BE2C (cell line): ENCODE measurements around the gene ADAMTS14.

Source experiments
- DNase-seq: peaks from one replicate; pipeline ENCODE4 v3.0.0-alpha.2; 2020
- H3K27me3 ChIP-seq: fragments of 250-450 bp; sonication (Bioruptor Pico); 2 replicates; pipeline ENCODE4 v1.5.1; 2020; ENCODE audit warnings: mild to moderate bottlenecking
- H3K36me3 ChIP-seq: fragments of 250-450 bp; sonication (Bioruptor Pico); 2 replicates; pipeline ENCODE4 v1.5.1; 2020; ENCODE audit warnings: mild to moderate bottlenecking
- H3K4me1 ChIP-seq: fragments of 250-450 bp; sonication (Bioruptor Pico); 2 replicates; pipeline ENCODE4 v1.5.1; 2020
- H3K4me3 ChIP-seq: 2 replicates; pipeline ENCODE4 v1.5.1; 2011; ENCODE audit warnings: low read depth, low read length
- H3K9me3 ChIP-seq: fragments of 250-450 bp; sonication (Bioruptor Pico); 2 replicates; pipeline ENCODE4 v1.5.1; 2020
- TF ChIP-seq, protein P1 (sequence below): IDR thresholded peaks from 2 replicates; pipeline ENCODE4 v1.5.1; 2012; ENCODE audit warnings: mild to moderate bottlenecking, low read depth, low read length

The ADAMTS14 gene

DNA sequence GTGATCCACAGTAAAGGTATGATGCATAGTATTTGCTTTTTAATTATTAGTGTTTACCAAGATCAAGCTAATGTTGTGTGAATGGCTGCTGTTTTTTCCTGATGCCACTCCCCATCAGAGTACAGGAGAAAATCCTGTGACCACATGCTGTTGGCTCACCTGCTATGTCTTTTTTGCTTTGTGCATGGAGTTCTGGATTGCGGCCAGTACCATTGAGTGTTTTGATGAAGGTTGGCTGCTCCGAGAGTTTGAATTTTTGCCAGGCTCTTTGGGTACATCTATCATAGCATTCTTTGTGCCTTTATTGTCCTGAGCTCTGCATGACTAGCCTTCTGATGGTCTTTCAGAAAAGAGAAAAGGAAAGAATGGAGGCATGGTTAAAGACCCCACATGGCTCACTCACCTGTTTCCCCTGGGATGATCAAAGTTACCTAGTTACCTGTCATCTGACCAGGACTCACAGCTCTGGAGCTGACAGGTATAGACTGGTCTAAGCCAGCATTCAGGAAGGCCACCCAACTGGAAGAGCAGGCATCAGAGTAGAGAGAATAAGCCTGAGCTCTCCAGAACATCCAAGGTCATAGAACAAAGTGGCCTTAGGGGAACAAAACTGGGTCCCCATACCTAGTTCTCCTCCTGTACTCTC lies 131.6 kb downstream of the ADAMTS14 start:
- DNase-seq: no peak

GRCh38 chr10:70804421-70804808 lies 132.1 kb downstream of the ADAMTS14 start:
- no peaks in the 10 kb centered on the region for H3K27me3 ChIP-seq
- no peaks in the 10 kb centered on the region for H3K9me3 ChIP-seq
- H3K4me3 ChIP-seq: no peak overlapping the region
- DNase-seq: no peak
- no peaks in the 10 kb centered on the region for H3K4me1 ChIP-seq
- no peaks in the 10 kb centered on the region for H3K36me3 ChIP-seq
- TF ChIP-seq, protein P1, sequence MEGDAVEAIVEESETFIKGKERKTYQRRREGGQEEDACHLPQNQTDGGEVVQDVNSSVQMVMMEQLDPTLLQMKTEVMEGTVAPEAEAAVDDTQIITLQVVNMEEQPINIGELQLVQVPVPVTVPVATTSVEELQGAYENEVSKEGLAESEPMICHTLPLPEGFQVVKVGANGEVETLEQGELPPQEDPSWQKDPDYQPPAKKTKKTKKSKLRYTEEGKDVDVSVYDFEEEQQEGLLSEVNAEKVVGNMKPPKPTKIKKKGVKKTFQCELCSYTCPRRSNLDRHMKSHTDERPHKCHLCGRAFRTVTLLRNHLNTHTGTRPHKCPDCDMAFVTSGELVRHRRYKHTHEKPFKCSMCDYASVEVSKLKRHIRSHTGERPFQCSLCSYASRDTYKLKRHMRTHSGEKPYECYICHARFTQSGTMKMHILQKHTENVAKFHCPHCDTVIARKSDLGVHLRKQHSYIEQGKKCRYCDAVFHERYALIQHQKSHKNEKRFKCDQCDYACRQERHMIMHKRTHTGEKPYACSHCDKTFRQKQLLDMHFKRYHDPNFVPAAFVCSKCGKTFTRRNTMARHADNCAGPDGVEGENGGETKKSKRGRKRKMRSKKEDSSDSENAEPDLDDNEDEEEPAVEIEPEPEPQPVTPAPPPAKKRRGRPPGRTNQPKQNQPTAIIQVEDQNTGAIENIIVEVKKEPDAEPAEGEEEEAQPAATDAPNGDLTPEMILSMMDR: no peak

More for the DNA sequence above, 131.6 kb downstream of the ADAMTS14 start:
- TF ChIP-seq, protein P1: no peak
- Histone ChIP-seq H3K4me1 (no peaks in the 10 kb centered on the region), H3K36me3 (no peaks in the 10 kb centered on the region), H3K27me3 (no peaks in the 10 kb centered on the region), H3K4me3 (no peak overlapping the region), H3K9me3 (no peaks in the 10 kb centered on the region)

- Histone ChIP-seq H3K4me3 (no peak overlapping the region), H3K9me3 (no peaks in the 10 kb centered on the region), H3K4me1 (peaks cover under 1% of the 10 kb centered on the region; the same call in 1 of the 2 replicates), H3K27me3 (no peaks in the 10 kb centered on the region), H3K36me3 (no peaks in the 10 kb centered on the region)
- TF ChIP-seq, protein P1: no peak
- DNase-seq: no peak
These were observed 133.4 kb downstream of the ADAMTS14 start for GRCh38 chr10:70805619-70806215.

DNA sequence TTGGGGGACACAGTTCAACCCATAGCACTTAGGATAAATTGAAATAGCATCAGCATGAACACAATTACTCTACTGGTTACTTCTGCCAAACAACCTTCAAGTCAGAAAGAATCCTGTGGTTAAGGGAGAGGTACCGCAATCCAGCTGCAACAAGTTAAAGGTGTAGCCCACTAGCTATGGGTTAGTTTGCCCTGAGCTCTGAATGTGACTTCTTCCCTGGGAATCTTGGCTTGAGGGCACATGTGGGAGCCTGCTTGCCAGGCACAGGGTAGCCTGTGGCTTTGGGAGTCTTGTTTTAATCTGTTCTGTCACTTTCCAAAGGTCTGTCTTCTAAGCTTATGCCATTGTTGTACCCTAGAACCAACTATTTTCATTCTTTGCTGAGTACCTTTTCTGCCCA lies 134.5 kb downstream of the ADAMTS14 start:
- Histone ChIP-seq H3K4me1 (peaks cover 3% of the 10 kb centered on the region; the same call in 1 of the 2 replicates), H3K27me3 (no peaks in the 10 kb centered on the region), H3K36me3 (no peaks in the 10 kb centered on the region), H3K9me3 (no peaks in the 10 kb centered on the region), H3K4me3 (no peak overlapping the region)
- TF ChIP-seq, protein P1: no peak
- DNase-seq: no peak

DNA sequence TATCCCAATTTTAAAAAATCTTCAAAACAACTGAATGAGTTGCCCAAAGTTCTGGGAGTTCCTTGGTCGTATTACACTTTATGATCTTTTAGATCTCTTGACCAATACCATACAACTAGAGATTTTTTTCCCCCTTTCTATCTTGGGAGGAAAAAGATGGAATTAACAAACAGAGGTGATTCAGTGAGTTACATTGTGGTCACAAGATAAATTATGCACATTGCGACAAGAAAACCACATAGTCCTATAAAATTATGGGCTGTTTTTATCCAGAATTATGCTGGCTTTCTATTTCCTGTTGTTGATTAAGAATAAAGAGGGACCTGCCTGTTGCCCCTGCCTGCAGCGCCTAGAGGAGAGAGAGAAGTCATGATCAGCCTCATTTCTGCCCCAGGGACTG lies 135.2 kb downstream of the ADAMTS14 start:
- H3K9me3 ChIP-seq: no peaks in the 10 kb centered on the region
- peaks cover 3% of the 10 kb centered on the region; the same call in 1 of the 2 replicates for H3K4me1 ChIP-seq
- no peak overlapping the region for H3K4me3 ChIP-seq
- H3K36me3 ChIP-seq: no peaks in the 10 kb centered on the region
- H3K27me3 ChIP-seq: no peaks in the 10 kb centered on the region
- no peak for DNase-seq
- TF ChIP-seq, protein P1: no peak

GRCh38 chr10:70809011-70809611 lies 136.8 kb downstream of the ADAMTS14 start:
- TF ChIP-seq, protein P1: no peak
- peaks cover 3% of the 10 kb centered on the region; the same call in 1 of the 2 replicates for H3K4me1 ChIP-seq
- no peak overlapping the region for H3K4me3 ChIP-seq
- no peaks in the 10 kb centered on the region for H3K9me3 ChIP-seq
- no peak for DNase-seq
- no peaks in the 10 kb centered on the region for H3K27me3 ChIP-seq
- no peaks in the 10 kb centered on the region for H3K36me3 ChIP-seq
